Fibroblast of lung (primary cell): ENCODE results near the gene LRRK1. TPM values are rescaled to one million over a fixed set of nuclear protein-coding genes. Genes with fewer than 3 reads are reported as not detected.
A peak's percentile ranks its signal among the peaks of the same experiment; 100 is the strongest.

ENCODE experiments used
- DNase-seq, 2 donors: peaks; one replicate each; pipeline versions ENCODE4 v3.0.0 to v3.0.0-alpha.2; 2010; ENCODE audit warnings: low read depth in 2 of 2
- H2AFZ ChIP-seq: 2 replicates; pipeline ENCODE4 v1.5.1; 2012; ENCODE audit warnings: low read length, control low read depth, inconsistent platforms
- H3K27ac ChIP-seq: 2 replicates; pipeline ENCODE4 v1.5.1; 2011; ENCODE audit warnings: low read length, control low read depth; ENCODE audit not compliant: insufficient read depth
- H3K27me3 ChIP-seq: 2 replicates; pipeline ENCODE4 v1.5.1; 2011; ENCODE audit warnings: mild to moderate bottlenecking, low read length; ENCODE audit not compliant: control insufficient read depth, insufficient read depth
- H3K36me3 ChIP-seq: 2 replicates; pipeline ENCODE4 v1.5.1; 2011; ENCODE audit warnings: low read length; ENCODE audit not compliant: control insufficient read depth, insufficient read depth
- H3K4me1 ChIP-seq: 2 replicates; pipeline ENCODE4 v1.5.1; 2011; ENCODE audit warnings: low read length; ENCODE audit not compliant: control insufficient read depth, insufficient read depth; ENCODE audit errors: extremely low read depth
- H3K4me2 ChIP-seq: 2 replicates; pipeline ENCODE4 v1.5.1; 2011; ENCODE audit warnings: low read length, control low read depth; ENCODE audit not compliant: insufficient read depth; ENCODE audit errors: extremely low read depth
- H3K4me3 ChIP-seq, 4 experiments: fragments of 200-600 bp in 1 of 4; sonication (generic) in 1 of 4; replicated peaks in 1 of 4; 2 replicates each; pipeline ENCODE4 v1.5.1; 2011 to 2016; ENCODE audit warnings: low read length in 4 of 4, low read depth in 3 of 4, mild to moderate bottlenecking in 3 of 4, control low read depth in 2 of 4, inconsistent platforms in 1 of 4, mixed read lengths in 1 of 4; ENCODE audit not compliant: insufficient read depth in 1 of 4; ENCODE audit errors: control extremely low read depth in 1 of 4
- H3K79me2 ChIP-seq: 2 replicates; pipeline ENCODE4 v1.5.1; 2012; ENCODE audit warnings: mild to moderate bottlenecking, low read length, inconsistent platforms; ENCODE audit not compliant: control insufficient read depth, insufficient read depth
- H3K9ac ChIP-seq: 2 replicates; pipeline ENCODE4 v1.5.1; 2011; ENCODE audit warnings: mild to moderate bottlenecking, low read length, control low read depth; ENCODE audit not compliant: insufficient read depth
- H3K9me3 ChIP-seq: 2 replicates; pipeline ENCODE4 v1.5.1; 2012; ENCODE audit warnings: low read depth, low read length; ENCODE audit not compliant: control insufficient read depth, insufficient read depth
- H4K20me1 ChIP-seq: 2 replicates; pipeline ENCODE4 v1.5.1; 2011; ENCODE audit warnings: low read length; ENCODE audit not compliant: control insufficient read depth, insufficient read depth; ENCODE audit errors: extremely low read depth
- CTCF ChIP-seq, 2 donors: IDR thresholded peaks in 1 of 2; conservative IDR thresholded peaks in 1 of 2; 1 replicate in 1 of 2; 2 replicates in 1 of 2; pipeline ENCODE4 v1.5.1; 2011 to 2012; ENCODE audit warnings: low read length in 2 of 2, control low read depth in 1 of 2, inconsistent platforms in 1 of 2, low read depth in 1 of 2, mild to moderate bottlenecking in 1 of 2
- EZH2 ChIP-seq: IDR thresholded peaks from 2 replicates; pipeline ENCODE4 v1.5.1; 2012; ENCODE audit warnings: low read length, control low read depth, mild to moderate bottlenecking; ENCODE audit errors: missing control alignments
- polyA plus RNA-seq, 2 donors: library from polyadenylated mRNA; depleted of rRNA in 1 of 2; stranded (reverse) in 1 of 2; unstranded in 1 of 2; fragments of >200 nt; gene quantifications; 2 replicates each; pipeline ENCODE4 v1.2.1, GENCODE V29; 2011 to 2012; ENCODE audit warnings: missing spikeins in 1 of 2
- total RNA-seq: library from RNA; depleted of rRNA; stranded (reverse); fragments of >200 nt; gene quantifications from 2 replicates; pipeline ENCODE4 v1.2.1, GENCODE V29; 2014

Gene LRRK1
- total and polyA plus RNA-seq, 2 donors (not counting 1 experiment from before 2014, with no cell fraction given): 3.8 to 12.2 TPM

- H3K4me1 ChIP-seq: peaks cover 22% of the 10 kb centered on the region
- no peaks in the 10 kb centered on the region for H3K79me2 ChIP-seq
- H4K20me1 ChIP-seq: no peaks in the 10 kb centered on the region
- no peak overlapping the region for H2AFZ ChIP-seq
- peak; percentile 29 to 90 for DNase-seq
- TF ChIP-seq CTCF (conservative IDR thresholded peaks at IDR 0.05 in 1 of 2, IDR thresholded peaks at IDR 0.05 in 1 of 2; ENCODE audit: low read depth in 1 of 2, low read length in 2 of 2): peak in 1 of 2 donors; percentile 37
- no peak for TF ChIP-seq EZH2
- H3K4me2 ChIP-seq: no peak overlapping the region
- H3K9me3 ChIP-seq: no peaks in the 10 kb centered on the region
- H3K4me3 ChIP-seq: no peak overlapping the region
- peak overlapping the region; percentile 91 for H3K27ac ChIP-seq
- H3K36me3 ChIP-seq: peaks cover 6% of the 10 kb centered on the region
- peak overlapping the region; percentile 40 for H3K9ac ChIP-seq
- no peaks in the 10 kb centered on the region for H3K27me3 ChIP-seq
Measured at GRCh38 chr15:101068961-101069653, 149.9 kb downstream of the LRRK1 start.

- no peak overlapping the region for H3K9ac ChIP-seq
- H4K20me1 ChIP-seq: no peaks in the 10 kb centered on the region
- H3K4me1 ChIP-seq: peaks cover 22% of the 10 kb centered on the region
- TF ChIP-seq CTCF (conservative IDR thresholded peaks at IDR 0.05 in 1 of 2, IDR thresholded peaks at IDR 0.05 in 1 of 2; ENCODE audit: low read depth in 1 of 2, low read length in 2 of 2) (no peak), EZH2 (no peak)
- peak overlapping the region; percentile 91 for H3K27ac ChIP-seq
- no peaks in the 10 kb centered on the region for H3K27me3 ChIP-seq
- no peak overlapping the region for H2AFZ ChIP-seq
- no peak overlapping the region for H3K4me3 ChIP-seq
- DNase-seq: no peak
- no peaks in the 10 kb centered on the region for H3K9me3 ChIP-seq
- H3K36me3 ChIP-seq: peaks cover 6% of the 10 kb centered on the region
- no peaks in the 10 kb centered on the region for H3K79me2 ChIP-seq
- H3K4me2 ChIP-seq: no peak overlapping the region
Measured at GRCh38 chr15:101069654-101069973, 150.5 kb downstream of the LRRK1 start.

GRCh38 chr15:101070024-101070423, 150.9 kb downstream of the LRRK1 start:
- no peak for DNase-seq
- Histone ChIP-seq H3K9me3 (no peaks in the 10 kb centered on the region), H4K20me1 (no peaks in the 10 kb centered on the region), H2AFZ (no peak overlapping the region), H3K27me3 (no peaks in the 10 kb centered on the region), H3K36me3 (peaks cover 6% of the 10 kb centered on the region), H3K79me2 (no peaks in the 10 kb centered on the region), H3K4me3 (no peak overlapping the region), H3K27ac (peak overlapping the region; percentile 91), H3K4me2 (no peak overlapping the region), H3K9ac (peak overlapping the region; percentile 21), H3K4me1 (peaks cover 22% of the 10 kb centered on the region)
- TF ChIP-seq CTCF (conservative IDR thresholded peaks at IDR 0.05 in 1 of 2, IDR thresholded peaks at IDR 0.05 in 1 of 2; ENCODE audit: low read depth in 1 of 2, low read length in 2 of 2): no peak
- no peak for TF ChIP-seq EZH2
